HepG2 (cell line): ENCODE measurements around the gene DPP3. TPM values are rescaled to one million over a fixed set of nuclear protein-coding genes. Genes with fewer than 3 reads are reported as not detected.

Experiments
- ATAC-seq: fragments of 200-7000 bp; cut with Tn5 transposase; 3 replicates; pipeline ENCODE4 v1.9.1; 2020; ENCODE audit warnings: mild to moderate bottlenecking, moderate library complexity
- BruUV-seq: library from RNA; stranded (reverse); fragments of 400-500 nt; replicated peaks from 2 replicates; lab custom pipeline; 2021; lab: Mats Ljungman, UMichigan
- CTCF ChIA-PET: fragments of 300-600 bp; formaldehyde crosslinking; extraction: SDS; loops from one replicate; lab custom pipeline; 2021; ENCODE audit warnings: low total read pairs, inconsistent platforms, low intra/inter-chr PET ratio; lab: Yijun Ruan, JAX
- POLR2A ChIA-PET: fragments of 350-600 bp; sonication (Branson Sonifier 250); formaldehyde crosslinking; loops from one replicate; lab custom pipeline; 2020; ENCODE audit warnings: antibody characterized with exemption, inconsistent platforms; lab: Yijun Ruan, JAX
- DNase-seq: peaks from one replicate; pipeline ENCODE4 v3.0.0-alpha.2; 2015; ENCODE audit warnings: low spot score
- FAIRE-seq: peaks from 3 replicates; lab custom pipeline; 2011; peaks lifted over from hg19 to GRCh38; lab: Jason Lieb, UNC
- H2AFZ ChIP-seq: one replicate; pipeline ENCODE4 v1.6.1; 2011; ENCODE audit warnings: low read length, inconsistent platforms
- H3K27ac ChIP-seq: fragments of 300-600 bp; 3 replicates; pipeline ENCODE4 v1.8.0; 2011; ENCODE audit warnings: mixed run types, mild to moderate bottlenecking, mixed read lengths, low read length, inconsistent platforms; ENCODE audit not compliant: insufficient read depth; ENCODE audit errors: extremely low read length
- H3K27me3 ChIP-seq, 2 experiments: fragments of 200-600 bp in 1 of 2; 2 replicates in 1 of 2; 3 replicates in 1 of 2; pipeline versions ENCODE4 v1.6.0 to v1.8.0; 2011; ENCODE audit warnings: low read length in 2 of 2, mild to moderate bottlenecking in 2 of 2, moderate library complexity in 2 of 2, inconsistent platforms in 1 of 2; ENCODE audit not compliant: insufficient read depth in 2 of 2, control insufficient read depth in 1 of 2
- H3K36me3 ChIP-seq, 2 experiments: fragments of 200-600 bp in 1 of 2; replicated peaks in 1 of 2; 2 replicates in 1 of 2; 3 replicates in 1 of 2; pipeline versions ENCODE4 v1.5.1 to v1.8.0; 2011; ENCODE audit warnings: low read length in 2 of 2, inconsistent platforms in 1 of 2; ENCODE audit not compliant: insufficient read depth in 2 of 2, control insufficient read depth in 1 of 2
- H3K4me1 ChIP-seq: 2 replicates; pipeline ENCODE4 v1.5.1; 2012; ENCODE audit warnings: low read length, inconsistent platforms; ENCODE audit not compliant: insufficient read depth
- H3K4me2 ChIP-seq: 2 replicates; pipeline ENCODE4 v1.6.0; 2011; ENCODE audit warnings: low read depth, low read length, inconsistent platforms
- H3K4me3 ChIP-seq, 3 experiments: fragments of 200-600 bp in 1 of 3; sonication (generic), shearing (Covaris generic) in 1 of 3; replicated peaks in 1 of 3; 2 replicates each; pipeline ENCODE4 v1.5.1; 2011 to 2016; ENCODE audit warnings: low read length in 3 of 3, inconsistent platforms in 2 of 3, low read depth in 2 of 3, mild to moderate bottlenecking in 2 of 3, control low read depth in 1 of 3, mixed read lengths in 1 of 3; ENCODE audit not compliant: insufficient read depth in 1 of 3
- H3K79me2 ChIP-seq: one replicate; pipeline ENCODE4 v1.6.1; 2011; ENCODE audit warnings: low read length, inconsistent platforms; ENCODE audit not compliant: insufficient read depth
- H3K9ac ChIP-seq: 2 replicates; pipeline ENCODE4 v1.6.0; 2011; ENCODE audit warnings: mild to moderate bottlenecking, low read depth, low read length, inconsistent platforms; ENCODE audit not compliant: insufficient read depth
- H3K9me3 ChIP-seq: 2 replicates; pipeline ENCODE4 v1.5.1; 2012; ENCODE audit warnings: mild to moderate bottlenecking, low read length
- H4K20me1 ChIP-seq: 2 replicates; pipeline ENCODE4 v1.6.0; 2011; ENCODE audit warnings: inconsistent platforms, mild to moderate bottlenecking, low read length, moderate library complexity; ENCODE audit not compliant: insufficient read depth
- AGO2 ChIP-seq: fragments of 200-400 bp; formaldehyde crosslinking; optimal IDR thresholded peaks from 2 replicates; pipeline ENCODE3; 2017; ENCODE audit warnings: mild to moderate bottlenecking, low read depth, low read length, moderate library complexity
- AKAP8 ChIP-seq: sonication (generic); formaldehyde crosslinking; IDR thresholded peaks from 2 replicates; pipeline ENCODE4 v1.5.1; 2020; ENCODE audit warnings: mild to moderate bottlenecking, missing genetic modification reagents
- ATF1 ChIP-seq: IDR thresholded peaks from 2 replicates; pipeline ENCODE4 v1.6.1; 2016; ENCODE audit warnings: mild to moderate bottlenecking, control low read depth
- CTCF ChIP-seq: sonication (generic); formaldehyde crosslinking; IDR thresholded peaks from 2 replicates; pipeline ENCODE4 v1.5.0; 2020; ENCODE audit warnings: mild to moderate bottlenecking, missing genetic modification reagents, moderate library complexity
- HDAC2 ChIP-seq: sonication (generic); formaldehyde crosslinking; IDR thresholded peaks from 2 replicates; pipeline ENCODE4 v1.4.0; 2020; ENCODE audit warnings: missing genetic modification reagents
- KAT2B ChIP-seq: fragments of 150-350 bp; IDR thresholded peaks from 2 replicates; pipeline ENCODE4 v1.6.1; 2014; ENCODE audit warnings: low read depth, low read length, borderline replicate concordance
- KDM1A ChIP-seq: IDR thresholded peaks from 2 replicates; pipeline ENCODE4 v1.6.1; 2016; ENCODE audit warnings: missing compliant biosample characterization
- KLF6 ChIP-seq: IDR thresholded peaks from 2 replicates; pipeline ENCODE4 v1.8.0; 2016; ENCODE audit warnings: missing biosample characterization, missing genetic modification reagents
- MXD1 ChIP-seq: sonication (generic); formaldehyde crosslinking; IDR thresholded peaks from 2 replicates; pipeline ENCODE4 v1.4.0; 2020; ENCODE audit warnings: mild to moderate bottlenecking, missing genetic modification reagents
- NCOR1 ChIP-seq: fragments of 200-600 bp; sonication (generic); IDR thresholded peaks from 2 replicates; pipeline ENCODE4 v1.7.0; 2017; ENCODE audit warnings: antibody characterized with exemption, low read length, borderline replicate concordance
- ONECUT2 ChIP-seq: sonication (generic); formaldehyde crosslinking; IDR thresholded peaks from 2 replicates; pipeline ENCODE4 v1.4.0; 2020; ENCODE audit warnings: missing genetic modification reagents
- RBFOX2 ChIP-seq: fragments of 200-400 bp; formaldehyde crosslinking; IDR thresholded peaks from 2 replicates; pipeline ENCODE4 v1.6.1; 2017; ENCODE audit warnings: low read depth, mild to moderate bottlenecking, low read length
- WGBS: methylation state at CpG from one replicate; pipeline ENCODE4 v1.1.6; 2017; ENCODE audit warnings: low lambda C conversion rate; 5-methylcytosine and 5-hydroxymethylcytosine counted together
- in situ Hi-C: cut with HindIII; loops from 2 replicates; pipeline ENCODE4 v1.10.0; 2017; ENCODE audit warnings: low pct_unique_long_range_greater_than_20kb; ENCODE audit not compliant: extremely low pct_ligation_motif_present
- intact Hi-C: fragments of 100-400 bp; cut with micrococcal nuclease; formaldehyde crosslinking; loops from one replicate; pipeline ENCODE4 v1.10.0; 2022; ENCODE audit not compliant: unreplicated experiment
- polyA plus RNA-seq, 8 experiments: library from polyadenylated mRNA; depleted of rRNA in 3 of 8; stranded (reverse) in 7 of 8; unstranded in 1 of 8; fragments of >200 nt; fragmentation: Illumina TruSeq in 4 of 8; extraction: Trizol in 4 of 8; gene quantifications; 2 replicates each; pipeline versions ENCODE4 v1.2.1 to v1.2.3, GENCODE V29; 2011 to 2016; ENCODE audit warnings: low read depth in 4 of 8, missing spikeins in 1 of 8, mixed read lengths in 1 of 8; ENCODE audit not compliant: insufficient read depth in 1 of 8
- total RNA-seq, 5 experiments: library from RNA; depleted of rRNA; stranded (reverse); fragments of >200 nt; fragmentation: Illumina TruSeq; extraction: Trizol; gene quantifications; 2 replicates each; pipeline ENCODE4 v1.2.3, GENCODE V29; 2016; ENCODE audit warnings: low read depth in 1 of 5
- TF ChIP-seq, protein P1 (sequence below): IDR thresholded peaks from 2 replicates; pipeline ENCODE4 v1.6.1; 2016
- TF ChIP-seq, protein P2 (sequence below): IDR thresholded peaks from 2 replicates; pipeline ENCODE4 v1.6.1; 2012; ENCODE audit warnings: inconsistent platforms

DPP3 gene
- total and polyA plus RNA-seq, 2 of the 13 experiments (the other 11 are each of a cell fraction or from before 2014, with no cell fraction given) = 38.4 to 59.8 TPM

DNA sequence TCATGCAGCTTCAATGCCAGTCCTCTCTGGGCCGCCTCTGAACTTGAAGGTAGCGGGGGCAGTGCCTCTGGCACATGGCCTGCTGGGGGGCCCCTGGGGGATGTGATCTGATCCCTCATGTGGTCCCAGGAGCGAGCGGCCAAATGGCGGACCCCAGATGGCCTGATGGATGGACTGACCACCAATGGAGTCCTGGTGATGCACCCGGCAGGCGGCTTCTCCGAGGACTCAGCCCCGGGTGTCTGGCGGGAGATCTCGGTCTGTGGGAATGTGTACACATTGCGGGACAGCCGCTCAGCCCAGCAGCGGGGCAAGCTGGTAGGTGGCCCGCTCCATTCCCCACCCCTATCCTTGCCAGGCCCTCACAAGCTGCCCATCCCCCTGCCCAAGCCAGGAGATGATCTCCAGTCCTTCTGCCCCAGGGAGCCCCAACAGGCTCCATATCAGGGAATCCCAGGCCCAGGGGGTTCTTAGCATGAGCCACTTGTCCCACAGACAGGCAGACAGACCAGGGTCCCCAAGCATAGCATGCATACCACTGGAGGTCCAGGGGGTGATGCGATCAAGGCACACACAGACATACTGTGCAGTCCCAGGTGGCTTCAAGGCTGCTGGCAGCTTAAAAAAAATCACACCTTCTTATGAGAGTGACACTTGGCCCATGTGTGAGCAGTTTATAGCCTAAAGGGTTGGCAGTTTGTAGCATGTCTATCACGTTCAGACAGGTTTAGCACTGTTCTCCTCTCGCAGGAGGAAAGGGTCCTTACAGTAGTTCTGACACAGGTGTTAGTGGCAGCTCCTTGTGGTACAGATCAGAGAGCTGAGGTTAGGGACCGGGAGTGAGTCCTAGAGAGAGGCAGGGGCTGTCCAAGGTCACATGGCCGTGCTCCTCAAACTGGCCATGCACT is 6.4 kb upstream of the DPP3 start:
- Histone ChIP-seq H3K27me3 (no peaks in the 10 kb centered on the region), H3K9ac (no peak overlapping the region), H3K27ac (no peak overlapping the region), H3K9me3 (no peaks in the 10 kb centered on the region), H3K36me3 (peaks cover 0 to 2% of the 10 kb centered on the region in 2 experiments; a peak in 3 of 5 replicates), H2AFZ (no peak overlapping the region), H3K4me1 (peaks cover 6% of the 10 kb centered on the region), H3K4me2 (no peak overlapping the region), H3K4me3 (no peak overlapping the region), H3K79me2 (no peaks in the 10 kb centered on the region), H4K20me1 (no peaks in the 10 kb centered on the region)
- in situ Hi-C loops = no loop called here
- ChIA-PET POLR2A (no interaction called here), CTCF (no interaction called here)
- TF ChIP-seq ONECUT2 (CRISPR knock-in tag) (no peak), KLF6 (CRISPR knock-in tag) (no peak), AGO2 (peak; percentile 60), MXD1 (CRISPR knock-in tag) (no peak), KDM1A (CRISPR knock-in tag) (no peak)
- BruUV-seq = no TSS peak
- DNase-seq (no peak), ATAC-seq (no peak), FAIRE-seq (no peak)
- intact Hi-C loops = no loop called here
- WGBS = 91% methylated on average over 5 of the region's 20 CpGs

DNA sequence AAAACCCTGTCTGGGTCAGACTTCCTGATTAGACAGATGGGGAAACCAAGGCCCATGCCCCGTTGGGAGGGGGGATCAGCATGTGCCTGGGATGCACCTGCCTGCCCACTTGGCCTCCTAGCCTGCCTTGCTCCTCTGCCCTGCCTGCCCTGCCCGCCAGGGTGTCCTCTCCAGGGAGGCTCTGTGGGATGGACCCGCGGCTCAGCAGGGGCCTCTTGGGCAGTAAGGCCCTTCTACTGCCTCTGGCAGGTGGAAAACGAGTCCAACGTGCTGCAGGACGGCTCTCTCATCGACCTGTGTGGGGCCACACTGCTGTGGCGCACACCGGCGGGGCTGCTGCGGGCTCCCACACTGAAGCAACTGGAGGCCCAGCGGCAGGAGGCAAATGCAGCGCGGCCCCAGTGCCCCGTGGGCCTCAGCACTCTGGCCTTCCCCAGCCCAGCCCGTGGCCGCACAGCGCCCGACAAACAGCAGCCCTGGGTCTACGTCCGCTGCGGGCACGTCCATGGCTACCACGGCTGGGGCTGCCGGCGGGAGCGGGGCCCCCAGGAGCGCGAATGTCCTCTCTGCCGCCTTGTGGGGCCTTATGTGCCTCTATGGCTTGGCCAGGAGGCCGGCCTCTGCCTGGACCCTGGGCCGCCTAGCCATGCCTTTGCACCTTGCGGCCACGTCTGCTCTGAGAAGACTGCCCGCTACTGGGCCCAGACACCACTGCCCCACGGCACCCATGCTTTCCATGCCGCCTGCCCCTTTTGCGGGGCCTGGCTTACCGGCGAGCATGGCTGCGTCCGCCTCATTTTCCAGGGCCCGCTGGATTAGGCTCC is 4.7 kb upstream of the DPP3 start:
- Histone ChIP-seq H3K27me3 (no peaks in the 10 kb centered on the region), H3K36me3 (peaks cover 0 to 2% of the 10 kb centered on the region in 2 experiments; a peak in 3 of 5 replicates), H3K79me2 (no peaks in the 10 kb centered on the region), H3K4me3 (no peak overlapping the region), H3K9me3 (no peaks in the 10 kb centered on the region), H4K20me1 (no peaks in the 10 kb centered on the region), H3K4me1 (peaks cover 11% of the 10 kb centered on the region), H3K9ac (no peak overlapping the region), H2AFZ (no peak overlapping the region), H3K27ac (no peak overlapping the region), H3K4me2 (no peak overlapping the region)
- BruUV-seq = no TSS peak
- FAIRE-seq (no peak), ATAC-seq (no peak), DNase-seq (no peak)
- WGBS = 96% methylated on average over 24 of the region's 44 CpGs
- ChIA-PET CTCF (no interaction called here), POLR2A (no interaction called here)
- in situ Hi-C loops = no loop called here
- intact Hi-C loops = no loop called here
- TF ChIP-seq, protein P1, sequence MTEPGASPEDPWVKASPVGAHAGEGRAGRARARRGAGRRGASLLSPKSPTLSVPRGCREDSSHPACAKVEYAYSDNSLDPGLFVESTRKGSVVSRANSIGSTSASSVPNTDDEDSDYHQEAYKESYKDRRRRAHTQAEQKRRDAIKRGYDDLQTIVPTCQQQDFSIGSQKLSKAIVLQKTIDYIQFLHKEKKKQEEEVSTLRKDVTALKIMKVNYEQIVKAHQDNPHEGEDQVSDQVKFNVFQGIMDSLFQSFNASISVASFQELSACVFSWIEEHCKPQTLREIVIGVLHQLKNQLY (CRISPR knock-in tag) = no peak
- TF ChIP-seq AKAP8 (0 out of 2 replicates have a peak, but pooled peaks have one; percentile 18), HDAC2 (CRISPR knock-in tag) (no peak), KAT2B (no peak), CTCF (CRISPR knock-in tag) (no peak), AGO2 (peak; percentile 80), NCOR1 (no peak), RBFOX2 (peak; percentile 22), ATF1 (CRISPR knock-in tag) (no peak)
- TF ChIP-seq, protein P2, sequence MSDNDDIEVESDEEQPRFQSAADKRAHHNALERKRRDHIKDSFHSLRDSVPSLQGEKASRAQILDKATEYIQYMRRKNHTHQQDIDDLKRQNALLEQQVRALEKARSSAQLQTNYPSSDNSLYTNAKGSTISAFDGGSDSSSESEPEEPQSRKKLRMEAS = no peak
